Activated CD8-positive, alpha-beta T cell treated with anti-CD3 and anti-CD28 coated beads for 36 hours (primary cell): ENCODE data around the gene GIGYF2. TPM values are rescaled to one million over a fixed set of nuclear protein-coding genes. Genes with fewer than 3 reads are reported as not detected.
A peak's percentile ranks its signal among the peaks of the same experiment; 100 is the strongest.

Source experiments
- ATAC-seq: fragments of 200-7000 bp; cut with Tn5 transposase; one replicate; pipeline ENCODE4 v1.10.0; 2021; ENCODE audit warnings: mild to moderate bottlenecking, moderate library complexity
- CTCF ChIA-PET: fragments of 350-600 bp; sonication (Branson Sonifier 250); formaldehyde crosslinking; loops from one replicate; lab custom pipeline; 2021; ENCODE audit warnings: antibody characterized with exemption; lab: Charles Lee
- POLR2A ChIA-PET: fragments of 350-600 bp; sonication (Branson Sonifier 250); formaldehyde crosslinking; loops from one replicate; lab custom pipeline; 2021; ENCODE audit warnings: antibody characterized with exemption; lab: Charles Lee
- DNase-seq: peaks from one replicate; pipeline ENCODE4 v3.0.0-alpha.2; 2020
- H3K27ac Mint-ChIP-seq: one replicate; pipeline ENCODE4 v1.8.0; 2021; ENCODE audit warnings: mild to moderate bottlenecking, mixed read lengths
- H3K27me3 Mint-ChIP-seq: one replicate; pipeline ENCODE4 v1.8.0; 2021; ENCODE audit warnings: mixed read lengths
- H3K36me3 Mint-ChIP-seq: one replicate; pipeline ENCODE4 v1.8.0; 2021; ENCODE audit warnings: low read depth, mixed read lengths
- H3K4me1 Mint-ChIP-seq: one replicate; pipeline ENCODE4 v1.8.0; 2021; ENCODE audit warnings: low read depth, mixed read lengths
- H3K4me3 Mint-ChIP-seq: one replicate; pipeline ENCODE4 v1.8.0; 2021; ENCODE audit warnings: mild to moderate bottlenecking, moderate library complexity, mixed read lengths
- H3K9me3 Mint-ChIP-seq: one replicate; pipeline ENCODE4 v1.8.0; 2021; ENCODE audit warnings: mixed read lengths
- intact Hi-C: fragments of 100-400 bp; cut with micrococcal nuclease; formaldehyde crosslinking; loops from one replicate; pipeline ENCODE4 v1.10.0; 2022
- total RNA-seq, 2 experiments: library from RNA; stranded (reverse); gene quantifications; one replicate each; pipeline ENCODE4 v1.2.3, GENCODE V29; 2021
- TF ChIP-seq, protein P1 (sequence below): fragments of 200-600 bp; IDR thresholded peaks from one replicate; pipeline ENCODE4 v1.8.0; 2022; ENCODE audit warnings: antibody characterized with exemption, mild to moderate bottlenecking

GIGYF2 gene
- total RNA-seq, 2 experiments from 2014 or later = 49.7 to 52.5 TPM

DNA sequence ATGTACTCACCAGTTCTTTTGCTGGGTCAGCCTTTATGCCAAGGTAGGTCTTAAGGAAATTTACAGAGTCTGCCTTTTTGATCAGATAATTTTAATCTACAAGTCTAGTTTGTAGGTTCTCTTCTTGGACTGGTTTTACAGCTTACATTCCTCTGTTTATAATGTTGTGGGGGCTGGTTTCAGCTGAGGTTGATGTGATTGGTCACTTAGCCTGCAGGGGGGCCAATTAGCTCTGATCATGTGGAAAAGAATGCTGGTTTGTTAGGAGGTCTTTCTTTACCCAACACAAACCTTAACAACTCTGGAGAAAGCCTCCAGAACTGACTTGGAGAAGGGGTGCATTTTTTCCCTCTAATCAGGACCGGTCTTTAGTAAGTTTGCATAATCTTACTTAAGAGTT lies 79.3 kb downstream of the GIGYF2 start, which contains the start of gene KCNJ13:
KCNJ13 (minus strand) TSS at position 131 of the 400 bp plus-strand sequence. CDS start 5,203 bp downstream, outside the sequence.
- H3K36me3 Mint-ChIP-seq = peaks cover 19% of the 10 kb centered on the region
- intact Hi-C loops = no loop called here
- CTCF ChIA-PET = no interaction called here

DNA sequence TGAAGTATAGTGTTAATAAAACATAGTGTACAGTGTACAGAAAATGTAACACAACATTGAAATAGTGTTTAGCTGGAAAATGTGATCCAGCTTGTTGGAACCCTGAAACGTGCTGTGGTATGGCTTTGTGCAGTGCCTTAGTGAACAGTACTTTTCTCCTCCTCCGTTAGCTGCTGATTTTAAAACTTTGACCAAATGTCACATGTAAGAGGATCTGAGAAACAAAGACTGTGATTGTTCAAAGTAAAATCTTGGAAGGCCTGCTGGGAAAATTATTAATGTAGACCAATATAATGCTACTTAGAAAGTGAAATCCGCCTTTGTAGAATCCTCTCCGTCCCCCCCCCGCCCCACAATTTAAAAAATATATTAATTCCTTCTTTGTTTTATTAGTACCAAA lies 80.1 kb downstream of the GIGYF2 start:
- Mint-ChIP-seq H3K27me3 (no peaks in the 10 kb centered on the region), H3K27ac (no peak overlapping the region), H3K9me3 (no peaks in the 10 kb centered on the region), H3K4me1 (peaks cover 19% of the 10 kb centered on the region), H3K4me3 (no peak overlapping the region), H3K36me3 (peaks cover 21% of the 10 kb centered on the region)
- POLR2A ChIA-PET = no interaction called here
- ATAC-seq (no peak), DNase-seq (no peak)
- CTCF ChIA-PET = interaction anchor here (1.4 kb wide), 1 partner anchor 8 kb away, joined by 3 read pairs; no protein-coding TSS in a partner anchor
- TF ChIP-seq, protein P1, sequence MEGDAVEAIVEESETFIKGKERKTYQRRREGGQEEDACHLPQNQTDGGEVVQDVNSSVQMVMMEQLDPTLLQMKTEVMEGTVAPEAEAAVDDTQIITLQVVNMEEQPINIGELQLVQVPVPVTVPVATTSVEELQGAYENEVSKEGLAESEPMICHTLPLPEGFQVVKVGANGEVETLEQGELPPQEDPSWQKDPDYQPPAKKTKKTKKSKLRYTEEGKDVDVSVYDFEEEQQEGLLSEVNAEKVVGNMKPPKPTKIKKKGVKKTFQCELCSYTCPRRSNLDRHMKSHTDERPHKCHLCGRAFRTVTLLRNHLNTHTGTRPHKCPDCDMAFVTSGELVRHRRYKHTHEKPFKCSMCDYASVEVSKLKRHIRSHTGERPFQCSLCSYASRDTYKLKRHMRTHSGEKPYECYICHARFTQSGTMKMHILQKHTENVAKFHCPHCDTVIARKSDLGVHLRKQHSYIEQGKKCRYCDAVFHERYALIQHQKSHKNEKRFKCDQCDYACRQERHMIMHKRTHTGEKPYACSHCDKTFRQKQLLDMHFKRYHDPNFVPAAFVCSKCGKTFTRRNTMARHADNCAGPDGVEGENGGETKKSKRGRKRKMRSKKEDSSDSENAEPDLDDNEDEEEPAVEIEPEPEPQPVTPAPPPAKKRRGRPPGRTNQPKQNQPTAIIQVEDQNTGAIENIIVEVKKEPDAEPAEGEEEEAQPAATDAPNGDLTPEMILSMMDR = no peak
- intact Hi-C loops = no loop called here

More for the DNA sequence above, 79.3 kb downstream of the GIGYF2 start, which contains the start of gene KCNJ13:
- Mint-ChIP-seq H3K27ac (no peak within 1 kb of the TSS), H3K9me3 (no peaks in the 10 kb centered on the region), H3K4me3 (no peak within 1 kb of the TSS), H3K4me1 (peaks cover 20% of the 10 kb centered on the region), H3K27me3 (no peaks in the 10 kb centered on the region)
- POLR2A ChIA-PET = no interaction called here
- TF ChIP-seq, protein P1 = no peak
- ATAC-seq (no peak), DNase-seq (no peak)

GRCh38 chr2:232779465-232779864 lies 82.3 kb downstream of the GIGYF2 start:
- ATAC-seq (no peak), DNase-seq (no peak)
- intact Hi-C loops = no loop called here
- Mint-ChIP-seq H3K36me3 (peaks cover 20% of the 10 kb centered on the region), H3K27ac (no peak overlapping the region), H3K27me3 (no peaks in the 10 kb centered on the region), H3K4me3 (no peak overlapping the region), H3K9me3 (no peaks in the 10 kb centered on the region), H3K4me1 (peaks cover 7% of the 10 kb centered on the region)
- TF ChIP-seq, protein P1 = no peak
- ChIA-PET POLR2A (interaction anchor here (0.5 kb wide), 1 partner anchor 42 kb away, joined by 3 read pairs; no protein-coding TSS in a partner anchor), CTCF (interaction anchor here (1.5 kb wide), 1 partner anchor 275 kb away, joined by 5 read pairs; no protein-coding TSS in a partner anchor)

GRCh38 chr2:232779934-232780333 lies 82.8 kb downstream of the GIGYF2 start:
- Mint-ChIP-seq H3K36me3 (peaks cover 22% of the 10 kb centered on the region), H3K4me1 (peaks cover 10% of the 10 kb centered on the region), H3K27me3 (no peaks in the 10 kb centered on the region), H3K27ac (no peak overlapping the region), H3K9me3 (no peaks in the 10 kb centered on the region), H3K4me3 (no peak overlapping the region)
- no peak for DNase-seq
- ChIA-PET CTCF (interaction anchor here (1.5 kb wide), 1 partner anchor 275 kb away, joined by 5 read pairs; no protein-coding TSS in a partner anchor), POLR2A (no interaction called here)
- intact Hi-C loops = no loop called here
- TF ChIP-seq, protein P1 = no peak
- ATAC-seq = no peak

GRCh38 chr2:232781765-232782164 lies 84.6 kb downstream of the GIGYF2 start:
- ChIA-PET POLR2A (no interaction called here), CTCF (no interaction called here)
- DNase-seq (peak; percentile 65), ATAC-seq (peak; percentile 99)
- TF ChIP-seq, protein P1 = no peak
- Mint-ChIP-seq H3K36me3 (peaks cover 25% of the 10 kb centered on the region), H3K4me1 (peaks cover 10% of the 10 kb centered on the region), H3K9me3 (no peaks in the 10 kb centered on the region), H3K27me3 (no peaks in the 10 kb centered on the region), H3K4me3 (no peak overlapping the region), H3K27ac (peak overlapping the region; percentile 47)
- intact Hi-C loops = no loop called here
